Activated naive CD8-positive, alpha-beta T cell treated with anti-CD3 and anti-CD28 coated beads, Interleukin-2, amount 10 ng/mL, durations not matched to agents 7 days and 5 days (primary cell): ENCODE data around the gene DNM3. TPM values are rescaled to one million over a fixed set of nuclear protein-coding genes. Genes with fewer than 3 reads are reported as not detected.

Source experiments
- ATAC-seq: fragments of 150-1000 bp; cut with Tn5 transposase; one replicate; pipeline ENCODE4 v1.10.0; 2021; ENCODE audit warnings: low read depth, moderate library complexity
- POLR2A ChIA-PET: fragments of 350-600 bp; sonication (Branson Sonifier 250); formaldehyde crosslinking; loops from one replicate; lab custom pipeline; 2021; ENCODE audit warnings: antibody characterized with exemption; lab: Charles Lee
- DNase-seq: peaks from one replicate; pipeline ENCODE4 v3.0.0; 2021
- H3K27ac Mint-ChIP-seq: one replicate; pipeline ENCODE4 v1.8.0; 2022; ENCODE audit warnings: mild to moderate bottlenecking, mixed read lengths
- H3K27me3 Mint-ChIP-seq: one replicate; pipeline ENCODE4 v1.8.0; 2022; ENCODE audit warnings: mild to moderate bottlenecking, moderate library complexity, mixed read lengths
- H3K36me3 Mint-ChIP-seq: one replicate; pipeline ENCODE4 v1.8.0; 2021; ENCODE audit warnings: mild to moderate bottlenecking, mixed read lengths
- H3K4me1 Mint-ChIP-seq: one replicate; pipeline ENCODE4 v1.8.0; 2021; ENCODE audit warnings: mixed read lengths
- H3K4me3 Mint-ChIP-seq: one replicate; pipeline ENCODE4 v1.8.0; 2022; ENCODE audit warnings: mild to moderate bottlenecking, moderate library complexity, mixed read lengths
- H3K9me3 Mint-ChIP-seq: one replicate; pipeline ENCODE4 v1.8.0; 2021; ENCODE audit warnings: mixed read lengths
- total RNA-seq, 2 experiments: library from RNA; stranded (reverse); gene quantifications; one replicate each; pipeline ENCODE4 v1.2.3, GENCODE V29; 2021

The DNM3 gene
- total RNA-seq, 2 experiments from 2014 or later: 2.0 to 2.4 TPM

DNA sequence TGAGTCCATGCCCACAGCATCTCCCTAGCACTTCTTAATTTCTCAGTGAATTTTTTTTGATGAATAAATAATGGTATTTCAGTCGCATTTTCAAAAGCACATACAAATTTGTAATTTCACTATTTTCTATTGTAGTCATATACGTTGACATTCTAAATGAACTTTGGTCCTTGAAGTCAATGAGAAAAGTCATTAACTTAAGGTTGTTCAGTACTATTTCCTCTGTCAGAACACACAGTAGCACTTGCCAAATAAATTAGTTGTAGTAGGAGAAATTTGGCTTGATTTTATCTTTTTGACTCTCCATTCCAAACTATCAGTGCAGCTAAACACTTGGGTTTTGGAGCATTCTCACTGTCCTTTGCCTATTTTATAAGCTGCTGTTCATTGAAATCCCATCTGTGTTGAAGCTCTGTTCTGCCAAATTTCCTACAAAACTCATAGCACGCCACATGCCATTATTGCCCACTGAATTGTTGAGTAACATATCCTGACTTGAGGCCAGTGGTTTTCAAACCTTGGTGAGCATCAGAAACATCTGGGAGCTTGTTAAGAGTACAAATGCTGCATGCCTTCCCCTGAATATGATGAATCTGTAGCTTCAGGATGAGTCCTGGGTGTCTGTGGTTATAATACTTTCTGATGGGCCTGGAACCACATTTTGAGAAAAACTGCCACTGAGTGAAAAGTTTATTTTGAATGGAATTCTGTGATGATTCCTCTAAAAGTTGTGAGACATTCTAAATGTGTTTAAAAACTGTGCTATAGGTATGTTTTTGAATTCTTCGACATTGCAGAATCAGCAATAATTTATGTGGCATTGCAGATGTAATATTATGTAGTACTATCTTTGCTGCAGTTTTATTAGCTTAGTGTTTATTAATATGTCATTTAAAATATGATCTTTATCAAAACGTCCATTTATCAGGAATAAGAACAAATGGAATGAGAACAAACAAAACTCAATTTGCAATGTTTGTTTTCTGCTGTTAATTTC lies 78.9 kb downstream of the DNM3 start:
- Mint-ChIP-seq H3K27ac (no peak overlapping the region), H3K36me3 (peaks cover 1% of the 10 kb centered on the region), H3K9me3 (no peaks in the 10 kb centered on the region), H3K4me3 (no peak overlapping the region), H3K27me3 (no peaks in the 10 kb centered on the region), H3K4me1 (no peaks in the 10 kb centered on the region)
- POLR2A ChIA-PET: no interaction called here
- DNase-seq (no peak), ATAC-seq (no peak)

DNA sequence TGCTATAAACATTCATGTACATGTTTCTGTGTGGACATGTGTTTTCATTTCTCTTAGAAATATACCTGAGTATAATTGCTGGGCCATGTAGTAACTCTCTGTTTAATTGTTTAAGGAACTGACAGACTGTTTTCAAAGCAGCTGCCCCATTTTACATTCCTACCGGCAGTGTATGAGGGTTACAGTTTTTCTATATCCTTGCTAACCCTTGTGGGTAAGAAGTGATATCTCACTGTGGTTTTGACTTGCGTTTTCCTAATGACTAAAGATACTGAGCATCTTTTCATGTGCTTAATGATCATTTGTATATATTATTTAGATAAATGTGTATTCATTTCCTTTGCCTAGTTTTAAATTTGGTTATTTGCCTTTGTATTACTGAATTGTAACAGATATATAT lies 81.7 kb downstream of the DNM3 start:
- no peak for ATAC-seq
- Mint-ChIP-seq H3K27ac (no peak overlapping the region), H3K27me3 (peaks cover 2% of the 10 kb centered on the region), H3K9me3 (peaks cover 4% of the 10 kb centered on the region), H3K4me1 (no peaks in the 10 kb centered on the region), H3K4me3 (no peak overlapping the region), H3K36me3 (peaks cover 1% of the 10 kb centered on the region)
- no peak for DNase-seq
- POLR2A ChIA-PET: no interaction called here

DNA sequence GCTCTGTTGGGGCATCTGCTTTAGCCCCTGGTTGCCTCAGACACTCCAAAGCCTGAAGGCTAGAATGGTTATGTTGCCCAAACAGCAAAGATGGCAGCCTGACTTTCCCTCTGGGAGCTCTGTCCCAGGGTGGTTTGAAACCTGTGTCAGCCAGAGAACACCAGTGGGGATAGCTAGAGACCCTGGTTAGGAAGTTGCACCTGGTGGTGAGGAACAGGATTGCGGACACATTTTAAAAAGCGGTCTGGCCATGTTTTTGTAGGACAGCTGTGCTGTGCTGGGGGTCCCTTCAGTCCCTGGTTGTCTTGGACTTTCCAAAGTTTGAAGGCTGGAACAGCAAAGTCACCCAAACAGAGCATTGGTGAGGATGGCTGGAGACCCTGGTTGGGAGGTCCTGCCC lies 87.8 kb downstream of the DNM3 start:
- no peaks in the 10 kb centered on the region for H3K36me3 Mint-ChIP-seq
- no peak for DNase-seq
- H3K27ac Mint-ChIP-seq: no peak overlapping the region
- POLR2A ChIA-PET: no interaction called here
- no peak overlapping the region for H3K4me3 Mint-ChIP-seq
- no peaks in the 10 kb centered on the region for H3K4me1 Mint-ChIP-seq
- H3K9me3 Mint-ChIP-seq: peaks cover 4% of the 10 kb centered on the region
- peaks cover 6% of the 10 kb centered on the region for H3K27me3 Mint-ChIP-seq
- no peak for ATAC-seq

DNA sequence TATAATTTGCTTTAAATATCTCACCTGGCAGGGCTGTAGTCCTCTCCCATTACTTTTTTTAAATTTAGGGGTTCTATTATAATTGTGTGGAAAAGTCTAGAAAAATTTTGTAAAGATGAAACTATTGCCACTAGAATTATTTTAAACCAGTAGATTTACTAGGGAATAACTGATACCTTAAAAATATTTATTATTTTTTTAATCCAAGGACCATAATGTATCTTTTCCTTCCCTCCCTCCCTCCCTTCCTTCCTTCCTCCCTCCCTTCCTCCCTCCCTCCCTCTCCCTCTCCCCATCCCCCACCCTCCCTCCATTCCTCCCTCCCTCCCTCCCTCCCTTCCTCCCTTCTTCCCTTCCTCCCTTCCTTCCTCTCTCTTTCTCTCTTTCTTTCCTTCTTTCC lies 90.5 kb downstream of the DNM3 start:
- Mint-ChIP-seq H3K4me1 (no peaks in the 10 kb centered on the region), H3K9me3 (no peaks in the 10 kb centered on the region), H3K4me3 (no peak overlapping the region), H3K27me3 (peaks cover 4% of the 10 kb centered on the region), H3K36me3 (no peaks in the 10 kb centered on the region), H3K27ac (no peak overlapping the region)
- ATAC-seq (no peak), DNase-seq (no peak)
- POLR2A ChIA-PET: no interaction called here

DNA sequence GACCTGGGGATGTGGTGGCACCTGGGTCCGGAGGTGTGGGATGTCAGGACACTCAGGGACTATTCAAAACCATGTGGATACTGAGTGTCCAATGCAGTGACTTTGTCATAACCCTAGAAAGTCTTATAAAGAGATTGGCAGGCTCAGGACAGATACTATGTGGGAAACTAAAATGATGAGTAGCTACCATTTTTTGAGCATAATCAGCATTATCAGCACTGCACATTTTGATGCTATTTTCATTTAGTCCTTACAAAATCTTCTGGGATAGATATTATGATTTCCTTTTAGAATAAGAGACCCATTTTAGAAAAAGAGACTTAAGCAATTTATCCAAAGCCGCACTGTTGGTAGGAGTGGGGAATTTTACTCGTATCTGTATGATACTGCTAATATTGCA lies 93.4 kb downstream of the DNM3 start:
- Mint-ChIP-seq H3K9me3 (no peaks in the 10 kb centered on the region), H3K36me3 (no peaks in the 10 kb centered on the region), H3K27ac (no peak overlapping the region), H3K27me3 (peaks cover 6% of the 10 kb centered on the region), H3K4me1 (no peaks in the 10 kb centered on the region), H3K4me3 (no peak overlapping the region)
- POLR2A ChIA-PET: no interaction called here
- DNase-seq (no peak), ATAC-seq (no peak)

DNA sequence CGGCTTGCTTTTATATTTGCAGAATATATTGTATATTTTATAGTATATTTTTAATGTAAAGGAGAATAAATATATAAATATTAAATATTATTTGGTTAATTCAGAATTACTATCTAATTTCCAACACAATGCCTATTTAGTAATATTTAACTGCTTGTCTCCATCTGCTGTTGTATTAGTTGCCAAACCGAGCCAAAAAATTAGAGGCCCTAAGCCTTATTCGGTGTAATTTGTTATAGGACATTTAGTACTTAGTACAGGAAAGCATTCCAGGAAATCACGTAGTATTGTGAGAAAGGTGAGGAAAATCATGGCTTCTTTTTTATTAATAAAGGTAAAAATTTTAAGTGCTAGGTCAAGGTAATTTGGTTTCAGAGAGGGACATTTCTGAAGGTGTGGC lies 93.8 kb downstream of the DNM3 start:
- no peak for ATAC-seq
- POLR2A ChIA-PET: no interaction called here
- no peaks in the 10 kb centered on the region for H3K36me3 Mint-ChIP-seq
- H3K4me1 Mint-ChIP-seq: no peaks in the 10 kb centered on the region
- no peaks in the 10 kb centered on the region for H3K9me3 Mint-ChIP-seq
- no peak overlapping the region for H3K27ac Mint-ChIP-seq
- DNase-seq: no peak
- H3K4me3 Mint-ChIP-seq: no peak overlapping the region
- H3K27me3 Mint-ChIP-seq: peaks cover 6% of the 10 kb centered on the region

DNA sequence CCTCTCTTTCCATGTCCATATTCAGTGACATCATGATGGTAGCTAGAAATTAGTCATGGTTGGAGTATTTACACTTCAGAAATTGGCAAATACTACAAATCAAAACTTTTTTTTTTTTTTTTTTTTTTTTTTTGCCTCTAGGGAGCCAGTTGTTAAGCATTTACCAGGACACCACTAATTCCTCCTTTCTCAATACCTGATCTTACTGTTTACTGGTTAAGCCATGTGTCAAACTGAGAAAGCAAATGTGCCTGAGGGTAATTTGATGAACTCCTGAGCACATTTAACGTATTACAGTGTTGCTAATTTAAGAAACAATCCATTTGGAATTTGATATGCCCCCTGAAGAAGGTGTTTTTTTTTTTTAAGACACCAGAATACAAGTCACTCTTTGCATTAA lies 94.4 kb downstream of the DNM3 start:
- POLR2A ChIA-PET: no interaction called here
- no peak overlapping the region for H3K4me3 Mint-ChIP-seq

DNA sequence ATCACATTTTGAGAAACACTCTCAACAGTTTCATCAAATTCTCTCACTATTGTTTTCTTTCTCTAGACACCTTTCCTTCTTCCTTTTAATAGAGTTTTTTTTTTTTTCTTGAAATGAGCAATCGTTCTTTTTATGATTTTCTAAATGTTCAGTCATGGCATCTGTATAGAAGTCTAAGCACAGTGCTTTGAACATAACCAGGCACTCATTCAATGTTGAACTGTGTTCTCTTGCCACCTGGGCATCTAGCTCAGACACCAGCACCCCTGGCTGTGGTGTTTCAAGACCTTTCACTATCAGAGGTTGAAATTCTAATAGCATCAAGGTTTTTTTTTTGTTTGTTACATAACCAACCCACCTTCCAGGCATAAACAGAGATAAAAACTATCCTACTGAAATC lies 96.6 kb downstream of the DNM3 start:
- POLR2A ChIA-PET: no interaction called here
- Mint-ChIP-seq H3K36me3 (no peaks in the 10 kb centered on the region), H3K4me1 (no peaks in the 10 kb centered on the region), H3K9me3 (no peaks in the 10 kb centered on the region), H3K27me3 (peaks cover 2% of the 10 kb centered on the region), H3K27ac (no peak overlapping the region), H3K4me3 (no peak overlapping the region)
- no peak for DNase-seq
- no peak for ATAC-seq

More for the DNA sequence above, 94.4 kb downstream of the DNM3 start:
- no peaks in the 10 kb centered on the region for H3K36me3 Mint-ChIP-seq
- peaks cover 6% of the 10 kb centered on the region for H3K27me3 Mint-ChIP-seq
- ATAC-seq (no peak), DNase-seq (no peak)
- H3K4me1 Mint-ChIP-seq: no peaks in the 10 kb centered on the region
- H3K9me3 Mint-ChIP-seq: no peaks in the 10 kb centered on the region
- H3K27ac Mint-ChIP-seq: no peak overlapping the region

DNA sequence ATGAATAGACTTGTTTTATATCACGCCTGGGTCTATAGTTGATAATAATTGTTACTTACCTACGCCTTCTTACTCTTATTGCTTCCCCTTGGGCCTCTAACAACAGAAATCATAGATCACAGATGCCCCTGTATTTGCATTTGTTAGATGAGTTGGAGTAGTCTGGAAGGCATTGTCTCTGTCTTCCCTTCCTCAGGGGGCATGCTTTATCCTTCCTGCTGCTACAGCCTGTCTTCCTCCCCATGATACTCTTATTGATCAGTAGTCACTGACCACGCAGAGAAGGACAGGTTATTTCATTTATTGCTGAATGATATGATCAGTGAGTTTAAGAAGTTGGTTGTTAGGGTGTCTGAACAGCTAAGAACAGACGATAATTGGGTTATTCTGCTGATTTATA lies 98.4 kb downstream of the DNM3 start:
- no peaks in the 10 kb centered on the region for H3K4me1 Mint-ChIP-seq
- no peak for DNase-seq
- no peak for ATAC-seq
- POLR2A ChIA-PET: no interaction called here
- no peak overlapping the region for H3K27ac Mint-ChIP-seq
- peaks cover 2% of the 10 kb centered on the region for H3K27me3 Mint-ChIP-seq
- H3K4me3 Mint-ChIP-seq: no peak overlapping the region
- no peaks in the 10 kb centered on the region for H3K36me3 Mint-ChIP-seq
- H3K9me3 Mint-ChIP-seq: no peaks in the 10 kb centered on the region

DNA sequence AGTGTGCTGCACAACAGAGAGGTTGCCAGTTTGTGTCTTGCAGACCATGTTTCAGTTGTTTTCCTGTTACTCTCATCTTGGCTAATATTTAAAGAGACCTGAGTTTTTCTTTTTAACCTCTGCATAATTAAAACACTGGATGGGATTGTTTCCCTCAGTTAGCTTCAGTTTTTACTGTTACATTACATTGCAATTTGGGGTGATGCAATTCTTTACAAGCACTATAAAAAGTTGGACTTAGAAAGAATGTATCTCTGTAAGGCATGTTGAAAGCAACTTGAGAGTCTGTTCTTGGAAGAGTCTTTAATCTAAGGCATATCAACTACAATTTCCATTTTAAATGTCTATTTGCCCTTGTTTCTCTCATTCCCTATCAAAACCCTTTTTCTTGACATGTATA lies 99.1 kb downstream of the DNM3 start:
- Mint-ChIP-seq H3K4me3 (no peak overlapping the region), H3K36me3 (no peaks in the 10 kb centered on the region), H3K4me1 (no peaks in the 10 kb centered on the region), H3K9me3 (no peaks in the 10 kb centered on the region), H3K27me3 (peaks cover 2% of the 10 kb centered on the region), H3K27ac (no peak overlapping the region)
- DNase-seq (no peak), ATAC-seq (no peak)
- POLR2A ChIA-PET: no interaction called here

DNA sequence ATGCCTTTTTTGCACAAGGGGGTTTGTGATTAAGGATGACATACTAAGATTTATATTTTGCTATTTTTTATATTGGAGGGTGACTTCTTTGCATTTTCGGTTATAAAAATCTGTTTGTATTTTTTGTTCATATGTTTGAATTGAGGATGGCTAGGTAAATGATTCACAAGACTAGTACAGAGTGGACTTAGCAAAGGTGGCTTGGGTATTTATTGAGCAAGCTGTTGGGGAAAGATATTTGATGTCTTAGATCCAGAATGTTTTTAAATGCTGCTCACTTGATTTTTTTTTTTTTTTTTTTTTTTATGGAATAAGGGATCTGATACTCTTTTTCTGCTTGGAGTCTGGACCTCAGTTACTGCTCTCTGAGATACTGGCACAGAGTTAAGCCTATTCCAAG lies 100.6 kb downstream of the DNM3 start:
- POLR2A ChIA-PET: interaction anchor here (0.6 kb wide), 1 partner anchor 24 kb away, joined by 3 read pairs; no protein-coding TSS in a partner anchor
- Mint-ChIP-seq H3K4me1 (no peaks in the 10 kb centered on the region), H3K36me3 (no peaks in the 10 kb centered on the region), H3K9me3 (peaks cover 1% of the 10 kb centered on the region), H3K27me3 (peaks cover 2% of the 10 kb centered on the region), H3K27ac (no peak overlapping the region), H3K4me3 (no peak overlapping the region)
- DNase-seq (no peak), ATAC-seq (no peak)

DNA sequence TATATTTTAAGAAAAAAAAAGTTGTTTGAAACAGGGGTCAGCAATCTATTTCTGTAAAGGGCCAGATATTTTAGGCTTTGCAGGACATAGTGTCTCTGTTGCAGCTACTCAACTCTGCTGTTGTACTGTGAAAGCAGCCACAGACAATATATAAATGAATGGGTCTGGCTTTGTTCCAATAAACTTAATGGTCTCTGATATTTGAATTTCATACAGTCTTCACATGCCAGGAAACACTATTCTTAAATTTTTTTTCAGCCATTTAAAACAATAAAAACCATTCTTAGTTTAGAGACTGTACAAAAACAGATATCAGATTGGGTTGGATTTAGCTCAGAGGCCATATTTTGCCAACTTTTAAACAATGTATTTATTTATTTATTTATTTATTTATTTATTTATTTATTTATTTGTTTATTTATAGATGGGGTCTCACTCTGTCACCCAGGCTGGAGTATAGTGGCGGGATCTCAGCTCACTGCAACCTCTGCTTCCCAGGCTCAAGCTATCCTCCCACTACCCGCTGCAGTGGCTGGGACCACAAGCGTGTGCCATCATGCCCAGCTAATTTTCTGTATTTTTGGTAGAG lies 102.8 kb downstream of the DNM3 start:
- no peak for ATAC-seq
- H3K27me3 Mint-ChIP-seq: no peaks in the 10 kb centered on the region
- POLR2A ChIA-PET: no interaction called here

DNA sequence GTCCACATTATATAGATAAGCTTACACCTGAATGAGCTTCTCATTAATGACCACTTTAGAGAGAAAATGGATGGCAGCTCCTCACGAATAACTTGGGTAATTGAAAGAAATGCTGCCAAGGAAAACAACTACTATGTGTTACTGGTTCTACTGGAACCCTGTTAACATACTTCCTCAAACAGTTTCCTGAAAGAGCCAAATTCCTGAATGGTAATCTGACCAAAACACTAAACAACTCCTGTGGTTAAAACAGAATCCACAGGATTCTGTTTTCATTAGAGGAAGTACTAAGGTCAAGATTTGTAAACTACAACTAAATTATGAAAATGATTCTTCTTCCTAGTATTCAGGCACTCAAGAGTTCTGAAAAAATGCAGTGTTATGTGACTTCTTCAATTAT lies 107.2 kb downstream of the DNM3 start:
- ATAC-seq: no peak
- Mint-ChIP-seq H3K36me3 (no peaks in the 10 kb centered on the region), H3K27ac (no peak overlapping the region), H3K4me3 (no peak overlapping the region), H3K9me3 (peaks cover 1% of the 10 kb centered on the region), H3K27me3 (peaks cover under 1% of the 10 kb centered on the region), H3K4me1 (no peaks in the 10 kb centered on the region)
- POLR2A ChIA-PET: no interaction called here
- DNase-seq: no peak

More for the DNA sequence above, 102.8 kb downstream of the DNM3 start:
- Mint-ChIP-seq H3K4me3 (no peak overlapping the region), H3K9me3 (peaks cover 1% of the 10 kb centered on the region), H3K27ac (no peak overlapping the region), H3K36me3 (no peaks in the 10 kb centered on the region), H3K4me1 (no peaks in the 10 kb centered on the region)
- no peak for DNase-seq

DNA sequence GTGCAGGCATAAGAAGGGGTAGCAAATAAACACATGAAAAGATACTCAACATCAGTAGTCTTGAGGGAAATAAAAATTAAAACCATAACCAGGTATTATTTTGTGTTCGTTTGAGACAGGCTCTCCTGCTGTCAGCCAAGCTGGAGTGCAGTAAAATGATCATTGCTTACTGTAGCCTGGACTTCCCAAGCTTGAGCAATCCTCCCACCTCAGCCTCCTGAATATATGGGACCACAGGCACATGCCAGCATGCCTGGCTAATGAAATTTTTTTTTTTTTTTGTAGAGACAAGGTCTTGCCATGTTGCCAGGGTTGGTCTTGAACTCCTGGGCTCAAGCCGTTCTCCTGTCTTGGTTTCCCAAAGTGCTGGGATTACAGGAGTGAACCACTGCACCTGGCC lies 108.0 kb downstream of the DNM3 start:
- no peak overlapping the region for H3K4me3 Mint-ChIP-seq
- H3K27me3 Mint-ChIP-seq: peaks cover 3% of the 10 kb centered on the region
- no peaks in the 10 kb centered on the region for H3K36me3 Mint-ChIP-seq
- POLR2A ChIA-PET: no interaction called here
- no peak overlapping the region for H3K27ac Mint-ChIP-seq
- ATAC-seq (no peak), DNase-seq (no peak)
- H3K4me1 Mint-ChIP-seq: no peaks in the 10 kb centered on the region
- peaks cover 1% of the 10 kb centered on the region for H3K9me3 Mint-ChIP-seq
